KOPT-K1 (cell line): ENCODE results near the gene PNKD.

Source experiments
- H3K27ac ChIP-seq: fragments of 200-600 bp; sonication (generic); 2 replicates; pipeline ENCODE4 v1.5.1; 2016; ENCODE audit warnings: antibody characterized with exemption, mild to moderate bottlenecking, low read depth, low read length; ENCODE audit not compliant: poor library complexity, severe bottlenecking
- H3K36me3 ChIP-seq: fragments of 200-600 bp; sonication (generic); 2 replicates; pipeline ENCODE4 v1.5.1; 2017; ENCODE audit warnings: antibody characterized with exemption, mild to moderate bottlenecking, low read length, moderate library complexity; ENCODE audit not compliant: insufficient read depth
- H3K9me3 ChIP-seq: fragments of 200-600 bp; sonication (generic); 2 replicates; pipeline ENCODE4 v1.5.1; 2017; ENCODE audit warnings: antibody characterized with exemption, low read length, mild to moderate bottlenecking; ENCODE audit not compliant: insufficient read depth, poor library complexity, severe bottlenecking

PNKD gene

GRCh38 chr2:218244665-218245064 lies 25.7 kb upstream of the PNKD start:
- Histone ChIP-seq H3K36me3 (peaks cover 100% of the 10 kb centered on the region), H3K9me3 (no peaks in the 10 kb centered on the region), H3K27ac (no peak overlapping the region)

GRCh38 chr2:218245214-218245613 lies 25.1 kb upstream of the PNKD start:
- H3K9me3 ChIP-seq: no peaks in the 10 kb centered on the region
- no peak overlapping the region for H3K27ac ChIP-seq
- peaks cover 100% of the 10 kb centered on the region for H3K36me3 ChIP-seq

GRCh38 chr2:218249691-218250090 lies 20.6 kb upstream of the PNKD start:
- H3K9me3 ChIP-seq: no peaks in the 10 kb centered on the region
- peaks cover 100% of the 10 kb centered on the region for H3K36me3 ChIP-seq
- no peak overlapping the region for H3K27ac ChIP-seq

- Histone ChIP-seq H3K9me3 (no peaks in the 10 kb centered on the region), H3K36me3 (peaks cover 94% of the 10 kb centered on the region), H3K27ac (no peak overlapping the region)
Measured at GRCh38 chr2:218252509-218253231, 17.6 kb upstream of the PNKD start.

GRCh38 chr2:218253232-218253625 lies 17.1 kb upstream of the PNKD start:
- Histone ChIP-seq H3K9me3 (no peaks in the 10 kb centered on the region), H3K36me3 (peaks cover 89% of the 10 kb centered on the region), H3K27ac (no peak overlapping the region)

- no peaks in the 10 kb centered on the region for H3K9me3 ChIP-seq
- no peak overlapping the region for H3K27ac ChIP-seq
- H3K36me3 ChIP-seq: peaks cover 67% of the 10 kb centered on the region
Measured at GRCh38 chr2:218255446-218255845, 14.9 kb upstream of the PNKD start.

GRCh38 chr2:218256612-218257350 lies 13.5 kb upstream of the PNKD start:
- Histone ChIP-seq H3K9me3 (no peaks in the 10 kb centered on the region), H3K27ac (no peak overlapping the region), H3K36me3 (peaks cover 56% of the 10 kb centered on the region)

GRCh38 chr2:218257390-218257981 lies 12.8 kb upstream of the PNKD start:
- Histone ChIP-seq H3K27ac (no peak overlapping the region), H3K36me3 (peaks cover 50% of the 10 kb centered on the region), H3K9me3 (no peaks in the 10 kb centered on the region)

- Histone ChIP-seq H3K36me3 (peaks cover 45% of the 10 kb centered on the region), H3K27ac (no peak overlapping the region)
Measured at GRCh38 chr2:218259099-218259961, 11.0 kb upstream of the PNKD start.

GRCh38 chr2:218260166-218260565 lies 10.2 kb upstream of the PNKD start:
- no peaks in the 10 kb centered on the region for H3K9me3 ChIP-seq
- H3K36me3 ChIP-seq: peaks cover 45% of the 10 kb centered on the region
- no peak overlapping the region for H3K27ac ChIP-seq

More at GRCh38 chr2:218259099-218259961, 11.0 kb upstream of the PNKD start:
- no peaks in the 10 kb centered on the region for H3K9me3 ChIP-seq

- H3K9me3 ChIP-seq: no peaks in the 10 kb centered on the region
- peaks cover 45% of the 10 kb centered on the region for H3K36me3 ChIP-seq
- no peak within 1 kb of the TSS for H3K27ac ChIP-seq
Measured at GRCh38 chr2:218260742-218261422, 9.4 kb upstream of the PNKD start, which contains the start of gene GPBAR1. GPBAR1 (plus strand) TSS chr2:218261015; CDS start chr2:218262725, 1,710 bp downstream.

GRCh38 chr2:218261423-218262236 lies 8.7 kb upstream of the PNKD start:
- Histone ChIP-seq H3K9me3 (no peaks in the 10 kb centered on the region), H3K36me3 (peaks cover 46% of the 10 kb centered on the region), H3K27ac (no peak overlapping the region)

- Histone ChIP-seq H3K27ac (no peak overlapping the region), H3K36me3 (peaks cover 46% of the 10 kb centered on the region), H3K9me3 (no peaks in the 10 kb centered on the region)
Measured at GRCh38 chr2:218262237-218262600, 8.1 kb upstream of the PNKD start.
